ENCODE results near the gene EXD3.

EXD3 gene

GRCh38 chr9:137278721-137279711 lies 143.9 kb downstream of the EXD3 start:
- TF ChIP-seq Cebpa-rat (IDR thresholded peaks at IDR 0.05) = no peak
- H3K27ac ChIP-seq = peak overlapping the region in 6 of 11 experiments; percentile 87 to 95 (median 90); a peak in 7 of 22 replicates
- peaks cover 0 to 50% (median 13%) of the 10 kb centered on the region in 11 experiments; a peak in 14 of 22 replicates for H3K36me3 ChIP-seq
- H3K4me3 ChIP-seq = peak overlapping the region in 6 of 10 experiments; percentile 60 to 92 (median 83); a peak in 11 of 20 replicates
- peak overlapping the region; percentile 84 to 100 (median 98) for H3K4me2 ChIP-seq
- no peaks in the 10 kb centered on the region for H3K9me3 ChIP-seq (replicated peaks in 1 of 11)
- H3K4me1 ChIP-seq = peaks cover 86 to 97% (median 93%) of the 10 kb centered on the region in 10 experiments
- peak overlapping the region in 6 of 11 experiments; percentile 78 to 93 (median 87); a peak in 8 of 22 replicates for H3K9ac ChIP-seq
- H4K20me1 ChIP-seq = peaks cover 0 to 71% (median 15%) of the 10 kb centered on the region in 11 experiments; a peak in 14 of 22 replicates
- H3K27me3 ChIP-seq = no peaks in the 10 kb centered on the region

DNA sequence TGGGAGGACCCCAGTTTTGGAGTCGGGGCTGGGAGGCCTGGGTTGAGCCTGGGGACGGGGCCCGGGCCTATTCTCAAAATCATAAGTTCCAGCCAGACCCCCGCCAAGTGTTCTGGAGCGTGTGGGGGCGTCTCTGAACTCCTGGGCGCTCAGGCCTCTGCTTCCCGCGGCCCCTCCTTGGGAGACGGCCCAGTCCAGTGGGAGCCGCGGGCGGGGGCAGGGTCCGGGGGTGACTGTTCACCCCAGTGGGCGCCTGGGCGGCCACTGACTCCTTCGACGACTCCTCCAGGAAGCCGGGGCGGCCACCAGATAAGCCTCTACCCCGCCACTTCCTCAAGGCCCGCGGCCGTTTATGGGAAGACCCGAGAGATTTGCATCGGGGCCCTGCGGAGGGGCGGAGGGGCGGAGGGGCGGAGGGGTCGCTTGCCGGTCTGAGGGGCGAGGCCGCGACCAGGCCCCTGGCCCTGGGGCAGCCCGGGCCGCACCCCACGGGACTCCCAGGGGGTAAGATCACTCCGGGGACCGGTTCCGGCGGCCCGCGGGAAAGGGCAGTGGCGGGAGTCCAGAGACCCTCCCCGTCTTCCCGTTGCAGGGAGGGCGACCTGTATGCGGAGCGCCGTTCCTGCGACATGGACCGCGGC lies 144.8 kb downstream of the EXD3 start:
- Histone ChIP-seq H3K4me1 (peaks cover 86 to 100% (median 98%) of the 10 kb centered on the region in 10 experiments), H3K4me3 (peak overlapping the region; percentile 41 to 92 (median 64)), H3K27ac (peak overlapping the region; percentile 76 to 95 (median 88)), H3K4me2 (peak overlapping the region; percentile 84 to 100 (median 98)), H3K27me3 (no peaks in the 10 kb centered on the region), H3K9ac (peak overlapping the region; percentile 74 to 93 (median 82)), H3K36me3 (peaks cover 3 to 50% (median 19%) of the 10 kb centered on the region in 11 experiments; a peak in 18 of 22 replicates), H3K9me3 (replicated peaks in 1 of 11) (no peaks in the 10 kb centered on the region), H4K20me1 (peaks cover 0 to 65% (median 18%) of the 10 kb centered on the region in 11 experiments; a peak in 14 of 22 replicates)
- TF ChIP-seq Cebpa-rat (IDR thresholded peaks at IDR 0.05) = no peak

DNA sequence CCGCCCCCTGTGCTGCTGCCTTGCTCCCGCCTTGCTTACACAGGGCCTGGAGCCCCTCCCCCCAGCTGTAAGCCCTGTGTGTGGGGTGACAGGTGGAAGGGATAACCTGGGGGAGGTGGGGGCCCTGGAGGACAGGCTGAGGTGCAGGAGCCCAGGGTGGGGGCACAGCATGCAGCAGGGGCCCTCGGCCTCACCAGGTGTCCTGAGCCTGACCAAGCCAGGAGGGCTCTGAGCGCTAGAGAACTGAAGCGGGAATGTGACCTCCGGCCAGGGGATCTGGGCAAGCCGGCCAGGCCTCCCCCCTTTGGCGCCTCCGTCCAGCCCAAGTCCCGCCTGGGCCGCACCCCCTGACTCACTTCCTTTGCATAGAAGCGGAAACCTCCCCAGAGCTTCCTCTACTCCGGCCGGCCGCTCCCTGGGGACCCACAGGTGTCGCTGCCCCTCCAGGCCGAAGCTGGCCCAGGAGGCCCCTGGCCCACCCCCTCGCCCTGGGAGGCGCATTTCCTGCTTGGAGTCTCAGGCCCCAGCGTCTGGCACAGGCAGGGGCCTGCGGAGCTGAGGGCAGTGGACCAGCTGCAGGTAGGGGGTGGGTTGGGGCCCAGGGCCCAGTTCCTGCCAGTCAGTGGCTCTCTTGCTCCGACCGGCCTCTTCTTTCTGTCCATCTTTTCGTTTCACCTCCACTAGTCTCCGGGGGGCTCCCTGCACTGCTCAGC lies 145.5 kb downstream of the EXD3 start, which contains the start of gene TOR4A:
Gene TOR4A, plus strand, starts transcription at position 398 of the 713 bp plus-strand sequence. CDS start 964 bp downstream, outside the sequence.
- Histone ChIP-seq H3K27ac (peak within 1 kb of the TSS; percentile 76 to 95 (median 88)), H3K4me3 (peak within 1 kb of the TSS; percentile 41 to 92 (median 64)), H3K27me3 (no peaks in the 10 kb centered on the region), H3K9ac (peak within 1 kb of the TSS; percentile 74 to 93 (median 82)), H3K9me3 (replicated peaks in 1 of 11) (no peaks in the 10 kb centered on the region), H3K4me1 (peaks cover 79 to 100% (median 98%) of the 10 kb centered on the region in 10 experiments), H4K20me1 (peaks cover 1 to 63% (median 21%) of the 10 kb centered on the region in 11 experiments; a peak in 18 of 22 replicates), H3K36me3 (peaks cover 10 to 53% (median 26%) of the 10 kb centered on the region in 11 experiments), H3K4me2 (peak within 1 kb of the TSS; percentile 84 to 100 (median 98))
- no peak for TF ChIP-seq Cebpa-rat (IDR thresholded peaks at IDR 0.05)

DNA sequence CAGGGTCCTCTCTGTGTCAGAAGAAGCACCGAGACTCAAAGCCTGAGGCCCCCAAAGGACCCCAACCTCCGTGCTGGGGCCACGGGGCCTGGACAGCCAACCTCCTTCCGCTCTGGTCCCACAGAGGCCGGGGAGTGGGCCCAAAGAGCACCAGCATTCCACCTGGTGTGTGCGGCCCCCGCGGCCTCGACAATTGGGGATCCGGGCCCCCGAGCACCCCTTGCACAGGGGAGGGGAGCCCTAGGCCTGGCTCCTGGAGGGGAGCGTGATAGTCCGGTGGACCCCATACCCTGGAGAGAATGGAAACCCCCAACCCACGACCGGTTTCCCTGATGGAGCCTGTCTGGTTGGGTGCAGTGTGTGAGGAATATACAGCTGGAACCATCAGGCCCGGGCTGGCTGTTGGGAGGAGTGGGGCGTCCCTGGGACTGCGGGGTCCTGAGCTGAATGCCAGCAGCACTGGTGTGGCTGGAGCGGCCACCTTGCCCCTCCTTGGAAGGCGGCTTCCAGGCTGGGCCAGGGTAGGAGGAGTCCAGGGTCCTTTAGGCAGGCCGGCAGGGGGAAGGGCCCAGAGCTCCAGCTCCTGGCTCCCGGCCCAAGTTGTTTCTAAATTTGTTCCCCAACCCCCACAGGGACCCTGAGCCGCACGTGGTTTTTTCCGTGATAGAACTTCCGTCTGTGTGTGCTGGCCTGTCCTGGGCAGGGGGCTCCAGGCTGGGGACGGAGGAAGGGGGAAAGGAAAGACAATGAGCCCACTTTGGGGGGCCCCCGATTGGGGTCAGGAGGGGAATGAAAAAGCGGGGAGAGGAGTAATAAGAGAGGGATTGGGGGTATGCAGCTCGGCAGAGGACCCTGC lies 146.3 kb downstream of the EXD3 start:
- Histone ChIP-seq H3K36me3 (peaks cover 15 to 53% (median 32%) of the 10 kb centered on the region in 11 experiments), H3K9ac (peak overlapping the region; percentile 74 to 93 (median 82)), H3K4me3 (peak overlapping the region; percentile 41 to 92 (median 64)), H3K4me2 (peak overlapping the region; percentile 84 to 100 (median 98)), H3K27me3 (no peaks in the 10 kb centered on the region), H3K9me3 (replicated peaks in 1 of 11) (no peaks in the 10 kb centered on the region), H4K20me1 (peaks cover 7 to 63% (median 26%) of the 10 kb centered on the region in 11 experiments; a peak in 20 of 22 replicates), H3K27ac (peak overlapping the region; percentile 76 to 95 (median 88)), H3K4me1 (peaks cover 79 to 100% (median 98%) of the 10 kb centered on the region in 10 experiments)
- TF ChIP-seq Cebpa-rat (IDR thresholded peaks at IDR 0.05) = no peak

DNA sequence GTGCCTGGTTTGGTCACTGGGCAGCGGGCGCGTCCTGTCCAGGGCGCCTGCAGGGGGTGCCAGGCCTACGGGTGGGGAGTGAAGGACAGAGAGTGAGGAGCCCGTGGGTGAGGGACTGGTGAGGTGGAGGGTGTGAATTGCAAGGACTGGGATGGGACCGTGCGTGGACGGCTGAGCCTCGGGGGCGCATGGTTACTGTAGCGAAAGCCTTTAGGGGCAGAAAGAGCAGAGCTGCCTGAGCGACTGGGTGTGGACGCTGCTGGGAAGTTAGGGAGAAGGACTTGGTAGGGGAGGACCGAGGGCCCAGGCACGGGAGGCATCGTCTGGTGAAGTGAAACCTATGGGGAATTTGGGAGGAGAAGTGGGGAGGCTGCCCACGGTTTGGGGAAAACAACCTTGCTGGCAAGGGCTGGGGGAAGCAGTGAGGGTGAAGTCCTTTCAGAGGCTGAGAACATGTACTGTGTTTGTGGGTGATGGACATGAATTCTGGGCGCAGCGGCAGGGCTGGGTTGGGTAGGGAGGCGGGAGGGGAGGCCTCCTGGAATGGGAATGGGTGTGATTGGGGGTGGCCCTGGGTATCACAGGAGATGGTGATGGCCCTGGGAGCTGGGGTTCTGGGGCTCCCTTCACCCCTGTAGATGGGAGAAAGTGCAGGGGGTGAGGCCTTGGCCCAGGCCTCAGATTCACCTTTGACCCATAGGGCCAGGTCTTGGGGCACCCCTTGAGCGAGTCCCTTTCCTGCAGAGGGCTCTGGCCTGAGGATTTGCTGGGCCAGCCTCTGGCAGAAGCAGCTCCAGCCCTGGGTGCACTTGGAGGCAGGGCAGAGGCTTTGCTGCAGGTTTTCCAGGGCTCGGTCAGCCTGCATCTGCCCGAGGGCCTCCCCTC lies 147.1 kb downstream of the EXD3 start:
- Histone ChIP-seq H3K27ac (peak overlapping the region; percentile 76 to 95 (median 88); a peak in 21 of 22 replicates), H3K9ac (peak overlapping the region; percentile 74 to 93 (median 82); a peak in 21 of 22 replicates), H3K27me3 (no peaks in the 10 kb centered on the region), H3K4me1 (peaks cover 79 to 100% (median 99%) of the 10 kb centered on the region in 10 experiments), H3K4me2 (peak overlapping the region; percentile 84 to 100 (median 98)), H3K36me3 (peaks cover 15 to 45% (median 36%) of the 10 kb centered on the region in 11 experiments), H3K9me3 (replicated peaks in 1 of 11) (no peaks in the 10 kb centered on the region), H4K20me1 (peaks cover 9 to 62% (median 27%) of the 10 kb centered on the region in 11 experiments; a peak in 21 of 22 replicates), H3K4me3 (peak overlapping the region in 9 of 10 experiments; percentile 41 to 92 (median 60); a peak in 15 of 20 replicates)
- no peak for TF ChIP-seq Cebpa-rat (IDR thresholded peaks at IDR 0.05)

- peaks cover 15 to 49% (median 34%) of the 10 kb centered on the region in 11 experiments for H3K36me3 ChIP-seq
- H3K4me2 ChIP-seq = peak overlapping the region; percentile 84 to 100 (median 98)
- peaks cover 9 to 61% (median 31%) of the 10 kb centered on the region in 11 experiments; a peak in 21 of 22 replicates for H4K20me1 ChIP-seq
- no peaks in the 10 kb centered on the region for H3K9me3 ChIP-seq (replicated peaks in 1 of 11)
- H3K4me3 ChIP-seq = peak overlapping the region in 4 of 10 experiments; percentile 31 to 81 (median 46); a peak in 4 of 20 replicates
- peak overlapping the region in 10 of 11 experiments; percentile 84 to 95 (median 89); a peak in 18 of 22 replicates for H3K27ac ChIP-seq
- H3K4me1 ChIP-seq = peaks cover 78 to 100% (median 99%) of the 10 kb centered on the region in 10 experiments
- H3K9ac ChIP-seq = peak overlapping the region; percentile 74 to 93 (median 82); a peak in 19 of 22 replicates
- no peak; a peak in 2 of 22 replicates for TF ChIP-seq Cebpa-rat (IDR thresholded peaks at IDR 0.05)
- no peaks in the 10 kb centered on the region for H3K27me3 ChIP-seq
Measured at GRCh38 chr9:137275203-137275587, 147.8 kb downstream of the EXD3 start.
